ENCODE measurements around the gene GRID2.

DNA sequence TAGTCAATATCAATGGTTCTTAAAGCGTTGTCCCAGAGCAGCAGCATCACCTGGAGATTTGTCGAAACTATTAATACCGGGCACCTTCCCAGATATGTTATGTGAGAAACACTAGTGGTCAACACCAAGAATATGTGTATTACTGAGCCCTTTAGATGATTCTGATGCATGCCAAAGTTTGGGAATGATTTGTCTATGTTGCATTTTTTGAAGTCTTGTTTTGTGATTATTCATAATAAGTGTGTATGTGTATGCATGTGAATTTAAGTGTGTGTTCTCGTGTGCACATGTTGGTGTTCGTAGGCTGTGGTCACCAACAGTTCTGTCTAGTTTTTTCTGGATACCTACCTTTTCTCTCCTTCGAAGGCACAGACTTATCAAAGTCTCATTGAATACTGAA lies 749.4 kb downstream of the GRID2 start:
- TF ChIP-seq, protein P1, sequence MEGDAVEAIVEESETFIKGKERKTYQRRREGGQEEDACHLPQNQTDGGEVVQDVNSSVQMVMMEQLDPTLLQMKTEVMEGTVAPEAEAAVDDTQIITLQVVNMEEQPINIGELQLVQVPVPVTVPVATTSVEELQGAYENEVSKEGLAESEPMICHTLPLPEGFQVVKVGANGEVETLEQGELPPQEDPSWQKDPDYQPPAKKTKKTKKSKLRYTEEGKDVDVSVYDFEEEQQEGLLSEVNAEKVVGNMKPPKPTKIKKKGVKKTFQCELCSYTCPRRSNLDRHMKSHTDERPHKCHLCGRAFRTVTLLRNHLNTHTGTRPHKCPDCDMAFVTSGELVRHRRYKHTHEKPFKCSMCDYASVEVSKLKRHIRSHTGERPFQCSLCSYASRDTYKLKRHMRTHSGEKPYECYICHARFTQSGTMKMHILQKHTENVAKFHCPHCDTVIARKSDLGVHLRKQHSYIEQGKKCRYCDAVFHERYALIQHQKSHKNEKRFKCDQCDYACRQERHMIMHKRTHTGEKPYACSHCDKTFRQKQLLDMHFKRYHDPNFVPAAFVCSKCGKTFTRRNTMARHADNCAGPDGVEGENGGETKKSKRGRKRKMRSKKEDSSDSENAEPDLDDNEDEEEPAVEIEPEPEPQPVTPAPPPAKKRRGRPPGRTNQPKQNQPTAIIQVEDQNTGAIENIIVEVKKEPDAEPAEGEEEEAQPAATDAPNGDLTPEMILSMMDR (IDR thresholded peaks at IDR 0.05) = no peak
- TF ChIP-seq POLR2A (IDR thresholded peaks at IDR 0.05) = no peak

Data from thyroid gland (tissue), 4 donors.